ENCODE measurements around the gene HACD2.
"Not testable (repeated sequence)": the region's sequence is repeated elsewhere in the genome, so short reads cannot be mapped to it uniquely, and the experiment has no call there.

HACD2 gene

GRCh38 chr3:123584988-123585937, at the start of gene HACD2:
Gene HACD2 (minus strand): TSS chr3:123585053. CDS start chr3:123585027, 26 bp downstream.
- DNase-seq: peak; percentile 96

DNA sequence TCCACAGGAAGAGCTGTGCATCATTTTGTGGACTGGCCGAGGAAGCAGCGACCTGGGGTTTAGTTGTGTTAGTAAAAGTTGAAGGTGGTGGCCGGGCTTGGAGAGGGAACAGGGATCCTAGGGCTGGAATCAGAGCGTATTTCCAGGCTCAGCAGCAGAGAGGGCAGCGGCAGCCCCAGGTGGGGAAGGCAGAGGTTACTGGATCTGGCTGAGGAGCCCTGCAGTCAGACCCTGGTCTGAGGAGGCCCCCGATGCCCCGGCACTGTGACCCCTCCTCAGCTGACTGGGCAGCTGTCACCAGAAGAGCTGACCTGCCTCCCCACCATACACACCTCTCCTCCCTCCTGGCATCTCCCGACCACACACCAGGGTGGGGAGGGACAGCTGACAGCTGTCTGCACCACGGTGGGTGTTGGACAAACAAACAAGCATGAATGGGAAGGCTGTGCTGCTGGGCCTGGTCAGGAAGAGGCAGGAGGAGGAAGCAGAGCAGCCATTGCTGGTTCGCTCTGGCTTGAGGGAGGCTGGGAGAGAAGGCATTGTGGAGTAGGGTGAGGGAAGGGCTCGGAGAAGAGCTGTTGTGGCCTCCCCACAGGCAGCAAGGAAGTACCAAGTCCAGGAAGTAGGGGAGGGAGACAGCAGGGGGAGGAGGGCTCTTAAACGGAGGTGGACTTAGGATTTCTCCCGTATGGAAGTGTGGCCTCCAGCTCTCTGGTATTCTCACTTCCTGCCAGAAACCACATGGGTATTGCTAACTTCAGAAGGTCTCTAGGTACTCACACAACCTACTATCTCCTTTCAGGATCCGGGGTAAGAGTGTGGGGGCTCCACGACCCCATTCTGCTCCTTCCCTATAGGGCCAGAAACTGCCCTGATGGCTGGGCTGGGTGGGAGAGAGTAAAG, 49.5 kb upstream of the HACD2 start:
- DNase-seq: no peak

GRCh38 chr3:123633530-123633929, 48.7 kb upstream of the HACD2 start:
- DNase-seq: no peak

GRCh38 chr3:123632161-123632655, 47.4 kb upstream of the HACD2 start:
- no peak for DNase-seq

- no peak for DNase-seq
These were observed 44.8 kb upstream of the HACD2 start for GRCh38 chr3:123629747-123630047.

- no peak for DNase-seq
These were observed 44.3 kb upstream of the HACD2 start for GRCh38 chr3:123628996-123629746.

DNA sequence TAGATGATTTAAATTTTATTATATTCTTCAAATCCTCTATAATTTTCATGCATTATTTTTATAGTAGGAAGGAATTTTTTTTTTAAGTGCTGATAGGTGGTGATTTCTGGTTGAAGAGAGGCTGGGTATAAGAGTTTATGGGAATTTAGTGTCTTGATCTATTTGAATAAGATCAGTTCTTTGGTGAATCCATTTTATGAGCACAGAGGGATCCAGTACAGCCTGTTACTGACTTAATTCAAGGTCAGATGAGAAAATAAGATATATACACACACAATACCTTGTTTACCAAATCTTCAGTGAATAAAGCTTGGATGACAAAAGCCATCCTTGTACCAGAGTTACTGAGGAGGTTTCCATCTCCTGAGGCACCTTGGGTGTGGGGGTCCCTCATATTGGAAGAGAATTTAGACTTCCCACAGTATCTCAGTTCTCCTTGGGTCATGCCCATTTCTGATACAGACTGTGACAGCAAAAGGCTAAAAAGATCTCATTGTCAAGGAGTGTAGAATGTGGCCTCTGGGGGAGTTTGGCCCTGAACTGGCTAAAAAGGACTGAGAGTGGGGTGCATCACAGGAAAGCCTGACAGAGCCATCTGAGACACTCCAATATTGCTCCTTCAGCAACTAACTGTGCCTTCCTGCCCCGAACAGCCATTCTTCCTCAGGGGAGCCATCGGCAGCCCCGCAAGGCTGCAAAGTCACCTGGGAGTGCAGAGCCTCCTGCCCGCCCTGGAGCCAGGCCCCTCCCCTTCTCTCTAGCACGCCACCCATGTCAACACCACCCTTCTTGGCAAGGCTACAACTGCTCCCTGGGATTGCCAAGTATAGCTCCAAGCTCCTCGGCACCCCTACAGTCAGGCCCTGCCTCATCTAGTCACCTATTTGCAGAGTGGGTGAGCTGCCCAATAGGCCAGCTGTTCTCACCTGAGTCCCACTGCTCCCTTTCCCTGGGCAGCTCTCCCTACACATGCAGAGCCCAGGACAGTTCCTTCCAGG, 43.1 kb upstream of the HACD2 start:
- DNase-seq: no peak

DNA sequence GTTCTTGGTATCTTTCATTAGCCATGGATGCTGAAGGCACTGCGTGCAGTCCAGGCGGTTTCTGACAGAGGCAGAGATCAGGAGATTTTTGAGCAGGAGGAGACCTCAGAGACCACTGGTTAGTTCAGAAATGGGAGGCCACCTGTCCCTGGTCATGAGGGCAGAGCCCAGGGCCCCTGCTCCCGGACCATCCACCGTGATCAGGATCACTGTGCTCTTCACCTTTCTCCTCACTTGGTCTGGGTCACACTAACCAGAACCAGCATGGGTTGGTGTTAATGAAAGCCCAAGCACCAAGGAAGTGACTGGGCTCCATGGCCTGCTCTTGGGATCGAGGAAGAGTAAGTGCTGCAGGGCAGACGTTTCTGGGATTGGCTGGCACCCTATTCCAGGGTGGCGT, 42.0 kb upstream of the HACD2 start:
- DNase-seq: no peak

- no peak for DNase-seq
These were observed 39.4 kb upstream of the HACD2 start for GRCh38 chr3:123624302-123624701.

DNA sequence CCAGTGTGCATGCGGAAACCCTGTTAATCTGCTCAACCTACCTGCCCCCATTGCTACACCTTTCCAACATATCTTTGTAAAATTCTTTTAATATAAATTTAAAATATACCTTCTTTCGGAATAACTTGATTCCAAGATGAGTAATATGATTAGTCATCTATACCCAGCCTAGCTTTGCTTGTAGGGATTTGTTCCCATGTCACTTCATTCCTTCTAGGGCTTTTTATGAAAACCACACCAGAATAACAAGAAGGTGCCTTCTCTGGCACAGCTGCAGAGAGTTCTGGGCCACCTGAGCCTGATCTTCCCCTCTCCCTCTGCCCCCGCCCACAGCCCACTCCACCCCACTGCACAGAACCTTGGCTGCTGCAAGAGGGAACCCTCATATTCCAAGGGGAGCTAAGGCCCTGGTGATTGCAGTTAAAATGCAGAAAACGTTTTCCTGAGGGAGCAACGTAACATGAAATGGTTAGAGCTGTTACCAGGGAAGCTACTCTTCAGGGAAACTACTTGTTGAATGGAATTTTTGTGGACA, 38.6 kb upstream of the HACD2 start:
- DNase-seq: no peak

DNA sequence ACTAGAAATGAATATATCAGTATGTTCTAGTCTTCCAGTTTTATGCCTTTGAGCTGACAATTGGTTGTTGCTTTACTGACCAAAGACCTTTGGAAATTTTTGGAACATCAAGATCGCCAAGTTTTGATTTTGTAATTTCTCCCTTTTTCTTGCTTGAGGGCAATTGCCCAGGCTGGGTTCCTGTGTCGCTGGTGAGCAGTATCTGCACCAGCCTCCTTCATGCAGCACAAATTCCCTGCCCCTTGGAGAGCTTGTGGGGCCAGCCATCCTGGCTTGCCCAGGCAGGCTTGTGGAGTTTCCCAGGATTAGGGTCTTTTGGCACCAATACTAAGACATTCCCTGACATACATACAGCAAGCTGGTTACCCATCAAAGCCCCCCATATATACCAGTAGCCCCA, 37.9 kb upstream of the HACD2 start:
- no peak for DNase-seq

GRCh38 chr3:123621850-123622189, 37.0 kb upstream of the HACD2 start:
- no peak for DNase-seq

DNA sequence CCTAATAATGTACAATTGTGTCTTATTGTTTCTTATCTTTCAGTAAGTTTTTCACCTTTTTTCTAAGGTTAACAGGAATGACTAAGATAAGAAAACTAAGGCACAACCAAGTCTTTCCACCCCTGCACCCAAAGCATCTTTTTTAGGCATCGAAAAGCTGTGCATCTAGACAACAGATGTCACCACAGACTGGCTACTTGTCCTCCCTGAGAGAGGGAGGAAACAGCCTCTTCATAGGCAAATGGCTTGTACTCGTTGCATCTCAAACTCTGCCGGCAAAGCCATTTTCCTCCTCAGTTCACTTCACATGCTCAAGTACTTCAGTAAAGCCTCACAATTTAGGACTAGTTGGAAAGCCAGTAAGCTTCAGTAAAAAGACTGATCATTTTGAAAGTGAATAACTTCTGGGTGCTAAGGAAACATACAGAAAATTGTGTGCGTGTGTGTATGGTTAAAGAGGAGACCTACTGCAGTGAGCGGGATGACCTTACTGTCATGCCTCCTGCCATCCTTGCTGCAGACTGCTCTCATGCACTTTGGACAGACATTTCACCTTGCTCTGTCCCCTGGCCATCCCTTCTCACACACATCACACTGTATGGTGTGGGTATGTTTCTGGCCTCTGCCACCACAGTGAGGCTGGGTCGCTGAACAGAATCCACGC, 36.5 kb upstream of the HACD2 start:
- no peak for DNase-seq

- DNase-seq: no peak
These were observed 35.5 kb upstream of the HACD2 start for GRCh38 chr3:123620343-123620742.

GRCh38 chr3:123618768-123619484, 34.1 kb upstream of the HACD2 start:
- no peak for DNase-seq

- DNase-seq: no peak
These were observed 33.3 kb upstream of the HACD2 start for GRCh38 chr3:123618076-123618708.

DNA sequence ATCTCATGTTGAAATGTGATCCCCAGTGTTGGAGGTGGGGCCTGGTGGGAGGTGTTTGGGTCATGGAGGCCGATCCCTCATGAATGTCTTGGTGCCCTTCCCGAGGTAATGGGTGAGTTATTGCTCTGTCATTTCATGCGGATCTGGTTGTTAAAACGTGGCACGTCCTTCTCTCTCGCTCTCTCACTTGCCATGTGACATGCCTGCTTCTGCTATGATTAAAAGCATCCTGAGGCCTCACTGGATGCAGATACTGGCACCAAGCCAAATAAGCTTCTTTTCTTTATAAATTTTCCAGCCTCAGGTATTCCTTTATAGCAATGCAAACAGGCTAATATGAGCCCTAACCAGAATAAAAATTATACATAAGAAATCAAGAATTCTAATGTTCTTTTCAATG, 31.7 kb upstream of the HACD2 start:
- DNase-seq: no peak

DNA sequence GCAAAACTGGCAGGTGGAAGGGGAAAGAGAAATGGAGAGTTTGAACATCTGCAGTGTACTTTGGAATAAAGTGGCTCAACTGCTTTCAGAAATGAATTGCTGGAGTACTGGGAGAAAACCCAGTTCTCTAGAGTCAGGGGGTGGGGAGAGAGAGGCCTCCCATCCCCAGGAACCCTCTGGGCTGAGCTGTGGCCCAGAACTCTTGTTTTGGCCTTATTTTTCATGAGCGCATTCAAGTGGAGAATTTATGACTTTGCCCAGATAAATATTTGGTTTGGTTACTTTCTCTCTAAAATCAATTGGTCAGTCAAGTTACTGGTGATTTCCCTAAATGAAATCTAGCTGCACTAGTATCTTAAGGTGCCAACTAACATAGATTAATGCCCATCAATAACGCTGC, 28.7 kb upstream of the HACD2 start:
- DNase-seq: no peak

DNA sequence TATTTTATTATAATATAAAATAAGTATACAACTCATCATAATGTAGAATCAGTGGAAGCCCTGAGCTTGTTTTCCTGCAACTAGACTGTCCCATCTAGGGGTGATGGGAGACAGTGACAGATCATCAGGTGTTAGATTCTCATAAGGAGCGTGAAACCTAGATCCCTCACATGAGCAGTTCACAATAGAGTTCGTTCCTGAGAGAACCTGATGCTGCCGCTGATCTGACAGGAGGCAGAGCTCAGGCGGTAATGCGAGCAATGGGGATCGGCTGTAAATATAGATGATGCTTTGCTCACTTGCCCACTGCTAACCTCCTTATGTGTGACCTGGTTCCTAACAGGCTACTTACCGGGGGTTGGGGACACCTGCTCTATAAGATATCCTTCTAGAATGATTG, 26.8 kb upstream of the HACD2 start:
- not testable (repeated sequence) for DNase-seq

GRCh38 chr3:123611082-123611481, 26.2 kb upstream of the HACD2 start:
- no peak for DNase-seq

All from NCI-H1048 (cell line).